Parathyroid adenoma (tissue), 2 donors: ENCODE data around the gene SUV39H1.

Source experiments
- H2AFZ ChIP-seq: fragments of 300-600 bp; sonication (generic); one replicate; pipeline ENCODE4 v1.7.0; 2017; ENCODE audit warnings: antibody characterized with exemption, mild to moderate bottlenecking
- H3K27ac ChIP-seq: fragments of 300-600 bp; sonication (generic); one replicate; pipeline ENCODE4 v1.7.0; 2017
- H3K27me3 ChIP-seq: fragments of 300-600 bp; sonication (generic); one replicate; pipeline ENCODE4 v1.7.0; 2017; ENCODE audit warnings: low read length; ENCODE audit not compliant: control insufficient read depth, insufficient read depth
- H3K36me3 ChIP-seq: fragments of 300-600 bp; sonication (generic); one replicate; pipeline ENCODE4 v1.7.0; 2017; ENCODE audit warnings: low read length; ENCODE audit not compliant: control insufficient read depth, insufficient read depth
- H3K4me1 ChIP-seq: fragments of 300-600 bp; sonication (generic); one replicate; pipeline ENCODE4 v1.7.0; 2017; ENCODE audit warnings: control low read depth
- H3K4me2 ChIP-seq: fragments of 300-600 bp; sonication (generic); one replicate; pipeline ENCODE4 v1.7.0; 2017; ENCODE audit warnings: low read length
- H3K4me3 ChIP-seq: fragments of 300-600 bp; sonication (generic); one replicate; pipeline ENCODE4 v1.7.0; 2017; ENCODE audit warnings: low read depth, low read length
- H3K79me2 ChIP-seq: fragments of 300-600 bp; sonication (generic); one replicate; pipeline ENCODE4 v1.7.0; 2017; ENCODE audit warnings: control low read depth
- H3K9ac ChIP-seq: fragments of 300-600 bp; sonication (generic); one replicate; pipeline ENCODE4 v1.7.0; 2017; ENCODE audit warnings: mild to moderate bottlenecking
- H3K9me3 ChIP-seq: fragments of 300-600 bp; sonication (generic); one replicate; pipeline ENCODE4 v1.7.0; 2017; ENCODE audit warnings: low read length; ENCODE audit not compliant: control insufficient read depth
- CTCF ChIP-seq: fragments of 300-600 bp; sonication (generic); IDR thresholded peaks from one replicate; pipeline ENCODE4 v1.7.0; 2017; ENCODE audit warnings: antibody characterized with exemption, mild to moderate bottlenecking
- donor health status: primary hyperparathyroidism.

Gene SUV39H1

DNA sequence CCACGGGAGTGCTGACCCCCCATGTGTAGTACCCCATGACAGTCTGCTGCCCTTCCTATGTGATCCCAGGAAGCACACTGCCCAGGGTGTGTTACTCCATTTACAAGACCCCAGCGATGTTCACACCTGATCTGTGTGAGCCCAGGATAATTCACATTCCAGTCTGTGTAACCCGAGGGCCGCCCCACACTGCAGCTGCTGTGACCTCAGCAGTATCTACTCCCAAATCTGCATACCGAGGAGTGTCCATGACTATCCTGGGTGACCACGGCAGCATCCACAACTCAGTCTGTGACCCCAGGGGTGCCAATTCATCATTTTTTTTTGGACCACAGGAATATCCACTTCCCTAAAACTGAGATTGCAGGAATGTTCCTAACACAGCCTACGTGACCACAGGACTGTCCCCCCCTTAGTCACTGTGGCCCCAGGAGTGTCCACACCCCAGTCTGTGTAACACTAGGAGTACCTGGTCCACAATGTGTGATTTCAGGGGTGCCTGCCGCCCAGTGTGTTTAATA is 57.2 kb downstream of the SUV39H1 start:
- no peaks in the 10 kb centered on the region for H3K36me3 ChIP-seq
- H3K4me2 ChIP-seq: no peak overlapping the region
- no peak overlapping the region for H3K4me3 ChIP-seq
- TF ChIP-seq CTCF: no peak
- H3K27me3 ChIP-seq: no peaks in the 10 kb centered on the region
- no peak overlapping the region for H3K9ac ChIP-seq
- no peaks in the 10 kb centered on the region for H3K79me2 ChIP-seq
- H3K27ac ChIP-seq: no peak overlapping the region
- no peak overlapping the region for H2AFZ ChIP-seq
- H3K4me1 ChIP-seq: peaks cover 3% of the 10 kb centered on the region
- H3K9me3 ChIP-seq: no peaks in the 10 kb centered on the region

GRCh38 chrX:48754238-48754637 is 57.7 kb downstream of the SUV39H1 start:
- Histone ChIP-seq H3K79me2 (no peaks in the 10 kb centered on the region), H3K4me1 (peaks cover 3% of the 10 kb centered on the region), H3K27me3 (no peaks in the 10 kb centered on the region), H3K9ac (no peak overlapping the region), H3K27ac (no peak overlapping the region), H3K9me3 (no peaks in the 10 kb centered on the region), H2AFZ (no peak overlapping the region), H3K4me3 (no peak overlapping the region), H3K36me3 (no peaks in the 10 kb centered on the region), H3K4me2 (no peak overlapping the region)
- TF ChIP-seq CTCF: no peak
